Fibroblast of skin of left quadriceps (primary cell): ENCODE data around the gene C15orf40.

ENCODE experiments used
- DNase-seq, 2 experiments: peaks; one replicate each; pipeline ENCODE4 v3.0.0-alpha.2; 2013; ENCODE audit warnings: low read depth in 2 of 2

Gene C15orf40

GRCh38 chr15:82993144-82993543 is 18.3 kb downstream of the C15orf40 start:
- no peak for DNase-seq

DNA sequence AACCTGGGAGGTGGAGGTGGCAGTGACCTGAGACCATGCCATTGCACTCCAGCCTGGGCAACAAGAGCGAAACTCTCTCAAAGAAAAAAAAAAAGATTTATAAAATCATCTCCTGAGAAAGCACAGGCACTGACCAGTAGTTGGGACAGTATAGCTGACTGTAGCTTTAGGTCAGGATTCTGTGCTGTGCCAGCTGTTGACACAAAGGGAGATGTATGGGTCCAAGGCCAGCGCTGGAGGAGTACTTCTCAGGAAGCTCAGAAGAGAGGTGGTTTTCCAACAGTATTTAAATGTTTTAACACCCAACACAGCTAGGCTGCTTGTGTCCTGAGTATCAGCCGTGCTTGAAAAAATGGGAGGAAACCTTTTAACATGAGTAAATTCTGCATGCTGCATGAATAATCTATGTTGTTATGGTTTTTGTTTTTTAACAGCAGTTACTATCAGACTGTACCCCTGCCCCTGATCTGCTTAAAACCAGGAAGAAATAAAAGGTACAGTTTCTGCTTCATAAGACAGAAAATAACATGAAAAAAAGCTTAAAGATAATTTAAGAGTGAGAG is 18.9 kb downstream of the C15orf40 start:
- no peak for DNase-seq

DNA sequence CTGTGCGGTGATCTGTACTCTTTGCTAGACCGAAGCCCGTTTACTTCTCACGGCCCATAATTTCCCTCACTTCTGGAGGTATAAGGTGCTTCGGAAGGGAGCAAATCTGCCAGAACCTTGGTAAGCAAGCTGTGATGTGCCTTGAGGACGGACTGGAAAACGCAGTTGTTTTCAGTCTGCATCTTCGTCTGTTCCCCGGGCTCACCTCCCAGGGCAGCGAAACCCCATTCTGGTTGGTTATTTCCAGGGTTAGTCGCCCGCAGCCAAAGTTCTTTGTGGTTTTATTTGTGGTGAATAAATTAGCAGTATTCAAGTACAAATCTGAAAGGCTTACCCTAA is 25.0 kb downstream of the C15orf40 start:
- no peak for DNase-seq

DNA sequence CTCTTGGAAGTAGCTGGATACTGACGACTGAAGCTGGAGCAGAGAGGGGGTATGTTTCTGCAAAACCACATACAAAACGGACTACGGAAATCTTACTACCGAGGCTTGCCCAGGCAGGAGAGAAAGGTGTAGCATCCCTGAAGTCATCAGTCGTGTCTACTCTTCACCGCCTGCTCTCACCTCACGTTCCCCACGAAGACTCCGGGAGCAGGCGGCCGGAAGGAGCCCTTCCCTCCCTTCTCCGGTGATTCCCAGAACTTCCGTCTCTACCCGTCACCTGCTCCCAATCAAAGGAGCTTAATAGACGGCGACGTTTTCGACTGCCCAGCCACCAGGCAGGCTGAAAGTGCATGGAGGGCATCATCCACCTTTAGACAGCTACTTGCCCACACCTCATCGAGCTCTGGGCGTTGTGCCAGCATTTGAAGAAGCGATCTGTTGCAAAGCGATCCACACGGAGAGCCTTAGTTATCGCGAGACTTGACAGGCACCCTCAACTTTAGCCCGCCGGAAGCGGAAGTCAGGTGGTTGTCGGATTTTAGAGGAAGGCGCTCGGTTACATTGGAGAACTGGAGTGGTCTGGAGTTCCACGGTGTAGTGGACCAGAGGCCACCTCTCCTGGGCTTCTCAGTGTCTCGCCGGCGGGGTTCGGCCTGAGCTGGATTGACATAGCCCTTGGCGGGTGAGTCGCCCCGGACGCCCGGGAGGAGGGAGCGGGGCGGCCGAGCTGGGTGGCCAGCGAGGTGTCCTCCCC is 25.6 kb downstream of the C15orf40 start, which contains the start of gene RAMAC:
RAMAC (plus strand) TSS at position 523 of the 754 bp plus-strand sequence. CDS start 2,809 bp downstream, outside the sequence.
- DNase-seq, result peak; percentile 90 to 92

DNA sequence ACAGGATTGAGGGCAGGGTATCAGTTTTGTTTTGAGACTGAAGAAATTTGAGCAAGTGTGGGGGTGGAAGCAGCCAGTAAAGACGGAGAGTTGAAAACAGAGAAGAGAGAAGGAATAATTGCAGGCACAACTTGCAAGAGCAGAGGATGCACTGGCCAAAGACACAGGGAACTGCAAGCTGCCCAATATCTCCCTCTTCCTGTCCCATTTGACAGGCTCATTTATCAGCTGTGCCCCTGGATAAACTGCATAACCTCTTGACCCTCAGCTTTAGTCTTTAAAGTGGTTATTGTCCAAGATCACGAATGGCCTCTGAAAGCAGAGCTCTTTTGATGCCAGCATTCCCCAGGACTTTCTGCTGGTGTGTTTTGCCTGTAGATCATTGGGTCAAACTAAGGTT is 30.5 kb downstream of the C15orf40 start:
- no peak for DNase-seq

- DNase-seq, result no peak
These were observed 31.7 kb downstream of the C15orf40 start for GRCh38 chr15:82979726-82980125.

DNA sequence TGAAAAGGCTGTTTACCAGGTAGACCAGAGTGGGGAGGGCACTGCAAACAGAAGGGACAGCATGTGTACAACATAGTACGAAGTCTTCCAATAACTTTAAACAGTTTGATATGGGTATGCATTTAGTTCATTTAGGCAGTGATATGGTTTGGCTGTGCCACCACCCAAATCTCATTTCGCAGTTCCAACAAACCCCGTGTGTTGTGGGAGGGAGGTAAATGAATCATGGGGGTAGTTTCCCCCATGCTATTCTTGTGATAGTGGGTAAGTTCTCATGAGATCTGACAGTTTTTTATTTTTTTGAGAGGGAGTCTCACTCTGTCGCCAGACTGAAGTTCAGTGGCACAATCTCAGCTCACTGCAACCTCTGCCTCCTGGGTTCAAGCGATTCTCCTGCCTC is 33.0 kb downstream of the C15orf40 start:
- DNase-seq, result no peak

DNA sequence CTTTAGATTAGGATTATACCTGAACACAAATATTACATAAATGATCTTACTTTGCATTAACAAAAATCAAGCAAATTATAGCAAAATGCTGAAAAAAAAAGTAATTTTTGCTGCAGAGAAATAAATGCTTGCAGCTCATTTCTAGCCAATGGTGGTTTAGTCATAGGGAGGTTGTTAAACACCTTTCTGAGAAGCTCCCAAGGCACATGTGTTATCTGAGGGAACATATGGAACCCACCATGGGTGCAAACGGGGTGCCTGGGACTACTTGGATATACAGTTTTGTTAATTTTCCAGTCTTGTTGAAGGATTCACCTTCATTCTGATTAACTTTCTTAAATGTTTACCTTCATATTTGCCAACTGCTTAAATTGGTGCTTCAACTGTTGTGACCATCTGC is 34.4 kb downstream of the C15orf40 start:
- no peak for DNase-seq

DNA sequence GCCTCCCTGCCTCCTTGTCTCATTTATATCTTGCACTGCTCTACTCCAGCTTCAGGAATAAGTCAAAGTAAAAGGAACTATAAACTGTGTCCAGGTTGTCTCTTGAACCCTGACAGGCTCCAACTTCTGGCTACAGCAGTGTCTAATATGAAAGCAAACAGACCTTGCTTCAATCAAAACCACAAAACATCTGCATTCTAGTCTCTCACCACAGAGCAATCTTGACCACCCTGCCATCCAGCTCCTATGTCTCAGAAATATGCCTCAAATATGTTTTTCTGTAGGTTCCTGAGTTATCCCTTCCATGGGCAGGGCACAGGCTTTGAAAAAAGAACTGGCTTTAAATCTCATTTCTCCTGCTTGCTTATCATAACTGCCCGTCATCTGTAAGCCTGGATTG is 38.4 kb downstream of the C15orf40 start:
- no peak for DNase-seq

DNA sequence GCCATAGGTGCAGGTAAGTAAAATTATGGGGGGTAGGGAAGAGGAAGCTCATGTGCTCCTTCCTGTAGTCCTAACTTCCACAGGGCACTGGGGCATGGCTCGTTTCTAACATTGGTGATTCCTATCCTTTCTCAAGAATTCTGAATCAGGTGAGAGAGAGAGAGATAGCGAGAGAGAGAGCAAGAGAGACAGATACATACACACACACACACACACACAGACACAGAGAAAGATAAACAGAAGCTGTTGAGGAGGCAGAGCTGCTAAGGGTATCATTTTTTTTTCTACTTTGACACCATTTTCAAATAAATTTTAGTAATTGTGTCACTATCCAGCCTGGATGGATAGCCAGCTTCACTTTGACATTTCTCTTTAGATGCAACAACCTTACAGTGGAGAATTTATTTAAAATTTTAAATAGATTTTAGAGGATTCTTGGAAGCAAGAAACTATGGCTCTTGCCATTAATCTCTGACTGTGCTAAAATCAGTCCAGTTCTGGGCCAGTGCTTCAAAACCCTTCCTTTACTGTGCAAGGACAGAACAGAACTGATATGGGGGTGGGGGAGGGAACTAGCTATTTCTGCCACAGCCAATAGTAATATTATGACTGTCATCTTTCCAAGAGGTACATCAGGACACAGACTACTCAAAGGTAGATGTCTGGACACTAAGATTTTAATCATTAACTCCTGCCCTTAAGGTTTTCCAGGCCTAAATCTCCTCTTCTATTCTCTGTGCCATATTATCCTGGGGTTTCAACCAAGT is 40.0 kb downstream of the C15orf40 start:
- no peak for DNase-seq

DNA sequence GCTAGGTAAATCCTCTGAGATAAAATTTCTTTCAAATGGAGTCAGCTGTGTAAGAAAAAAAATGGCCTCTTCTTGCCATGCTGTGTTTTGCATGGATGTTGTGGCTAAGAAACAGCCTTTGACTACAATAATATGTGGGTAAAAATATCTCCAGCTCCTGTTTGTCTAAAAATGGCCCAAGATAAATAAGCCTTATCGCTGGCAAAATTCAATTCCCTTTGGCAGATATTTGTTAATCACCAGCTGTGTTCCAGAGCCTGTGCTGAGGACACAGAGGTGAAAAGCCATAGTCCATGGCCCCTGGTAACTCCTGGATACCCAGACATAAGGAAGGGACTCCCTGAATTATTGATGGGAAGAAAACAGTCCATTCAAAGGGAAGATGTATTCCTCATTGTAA is 40.7 kb downstream of the C15orf40 start:
- no peak for DNase-seq

DNA sequence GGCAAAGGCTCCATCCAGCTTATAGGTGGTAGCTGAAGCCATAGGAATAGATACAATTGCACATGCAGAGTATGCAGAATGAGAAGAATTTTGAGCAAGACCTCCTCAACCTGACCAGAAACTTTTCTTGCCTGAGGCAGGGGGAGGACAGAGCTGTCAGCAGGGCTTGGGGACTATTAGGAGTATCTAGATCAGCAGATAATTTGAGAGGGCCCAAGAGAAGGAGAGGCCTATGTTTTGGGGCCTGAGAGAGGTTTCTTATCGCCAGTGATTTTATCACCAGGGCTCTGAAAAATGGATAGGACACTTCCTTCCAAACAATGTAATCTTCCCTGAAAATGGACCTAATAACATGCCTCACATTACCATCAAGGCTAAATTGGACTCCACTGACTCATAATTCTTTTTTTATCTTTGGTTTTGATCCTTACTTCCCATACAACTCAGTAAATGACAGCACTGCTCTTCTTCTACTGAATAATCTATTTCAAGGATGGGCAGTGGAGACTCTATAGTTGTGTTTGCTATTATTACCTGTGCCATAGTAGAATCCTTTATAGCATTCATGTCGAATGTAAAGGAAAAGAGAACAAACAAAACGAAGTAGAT is 41.3 kb downstream of the C15orf40 start:
- no peak for DNase-seq

DNA sequence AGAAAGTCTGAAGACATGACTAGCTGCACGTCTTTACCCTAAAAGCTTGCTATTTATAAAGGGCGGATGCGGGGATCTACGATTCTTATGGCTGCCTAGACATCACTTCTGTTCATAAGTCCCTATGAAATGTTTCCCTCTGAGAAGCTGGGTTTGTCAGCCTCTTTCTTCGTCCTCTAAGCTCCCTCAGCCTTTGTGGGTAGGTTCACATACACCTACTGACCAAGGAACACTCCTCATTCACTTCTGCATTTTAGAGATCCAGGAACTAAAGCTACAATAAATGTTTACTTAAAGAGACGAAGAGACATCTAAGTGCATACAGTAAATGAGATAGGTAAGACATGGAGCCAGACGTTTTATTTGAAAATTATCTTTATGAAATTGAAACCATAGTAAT is 42.1 kb downstream of the C15orf40 start:
- DNase-seq, result no peak

DNA sequence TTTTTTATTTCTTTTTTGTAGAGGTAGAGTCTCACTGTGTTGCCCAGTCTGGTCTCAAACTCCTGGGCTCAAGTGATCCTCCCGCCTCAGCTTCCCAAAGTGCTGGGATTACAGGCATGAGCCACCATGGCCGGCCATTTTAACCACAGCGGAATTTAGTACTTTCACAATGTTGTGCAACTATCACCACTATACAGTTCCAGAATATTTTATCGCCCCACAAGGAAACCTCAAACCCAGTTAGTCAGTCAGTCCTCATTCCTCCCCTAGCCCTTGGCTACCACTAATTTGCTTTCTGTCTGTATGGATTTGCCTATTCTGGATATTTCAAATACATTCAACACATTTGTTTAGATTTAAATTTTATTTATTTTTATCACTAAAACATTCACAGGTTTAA is 43.4 kb downstream of the C15orf40 start:
- peak; percentile 41 to 52 for DNase-seq

GRCh38 chr15:82966671-82967071 is 44.8 kb downstream of the C15orf40 start:
- no peak for DNase-seq

- no peak for DNase-seq
These were observed 46.5 kb downstream of the C15orf40 start for GRCh38 chr15:82964890-82965289.

- no peak for DNase-seq
These were observed 47.7 kb downstream of the C15orf40 start for GRCh38 chr15:82963471-82964341.

DNA sequence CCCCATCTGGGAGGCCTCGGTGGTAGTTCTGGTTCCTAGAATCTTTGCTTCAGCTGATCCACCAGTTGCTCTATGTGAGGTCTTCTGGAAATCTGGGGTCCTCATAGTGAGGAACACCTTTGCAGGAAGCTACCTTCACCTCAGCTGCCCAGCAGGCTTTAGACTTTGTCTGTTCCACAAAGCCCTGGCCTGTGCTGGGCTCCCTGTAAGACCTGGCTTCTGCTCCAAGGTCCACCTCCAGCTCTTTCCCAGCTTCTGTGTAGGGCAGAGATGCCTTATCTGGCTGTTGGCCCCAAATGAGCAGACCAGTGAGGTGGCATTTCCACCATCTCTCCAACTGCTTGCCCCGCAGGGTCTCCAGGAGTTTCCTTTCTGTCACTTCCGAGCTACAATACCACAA is 50.7 kb downstream of the C15orf40 start:
- DNase-seq, result no peak

DNA sequence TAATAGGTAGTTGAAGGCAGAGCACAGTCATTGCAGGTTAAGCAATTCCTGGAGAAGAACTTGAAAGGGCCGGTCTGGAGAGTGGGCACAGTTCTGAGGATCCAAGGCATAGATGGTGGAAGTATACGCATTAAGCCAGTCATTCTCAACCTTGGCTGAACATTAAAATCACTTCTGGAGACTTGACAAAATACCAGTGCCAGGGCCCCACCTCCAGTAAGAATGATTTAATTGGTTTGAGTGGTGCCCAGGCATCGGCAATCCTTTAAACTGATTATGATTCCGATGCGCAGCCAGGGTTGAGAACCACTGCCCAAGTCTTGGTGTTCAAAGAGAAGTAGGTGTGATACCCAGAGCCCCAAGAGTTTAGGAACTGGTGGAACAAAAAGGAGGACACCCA is 52.0 kb downstream of the C15orf40 start:
- DNase-seq, result no peak

- DNase-seq, result no peak
These were observed 52.8 kb downstream of the C15orf40 start for GRCh38 chr15:82958638-82959037.
